ACC112 (cell line): ENCODE data around the gene TBC1D17.
A peak's percentile ranks its signal among the peaks of the same experiment; 100 is the strongest.

ENCODE experiments used
- H2AFZ ChIP-seq: fragments of 200-600 bp; sonication (generic); one replicate; pipeline ENCODE4 v1.6.0; 2017; ENCODE audit warnings: antibody characterized with exemption, low read length; ENCODE audit not compliant: unreplicated experiment
- H3K27ac ChIP-seq: fragments of 200-600 bp; sonication (generic); 2 replicates; pipeline ENCODE4 v1.5.1; 2014; ENCODE audit warnings: low read depth, mild to moderate bottlenecking, antibody characterized with exemption, low read length, moderate library complexity
- H3K27me3 ChIP-seq: fragments of 200-600 bp; sonication (generic); 2 replicates; pipeline ENCODE4 v1.6.1; 2014; ENCODE audit warnings: mild to moderate bottlenecking, antibody characterized with exemption, low read length, moderate library complexity, mixed read lengths; ENCODE audit not compliant: insufficient read depth
- H3K36me3 ChIP-seq: fragments of 200-600 bp; sonication (generic); 2 replicates; pipeline ENCODE4 v1.6.1; 2016; ENCODE audit warnings: mild to moderate bottlenecking, antibody characterized with exemption, low read length, moderate library complexity, mixed read lengths; ENCODE audit not compliant: insufficient read depth
- H3K4me1 ChIP-seq: fragments of 200-600 bp; sonication (generic); one replicate; pipeline ENCODE4 v1.6.1; 2016; ENCODE audit warnings: low read length, mixed read lengths; ENCODE audit not compliant: insufficient read depth, unreplicated experiment, control insufficient read depth
- H3K4me3 ChIP-seq: fragments of 200-600 bp; sonication (generic); 2 replicates; pipeline ENCODE4 v1.5.1; 2014; ENCODE audit warnings: mild to moderate bottlenecking, low read depth, low read length
- H3K79me2 ChIP-seq: fragments of 200-600 bp; sonication (generic); one replicate; pipeline ENCODE4 v1.6.0; 2016; ENCODE audit warnings: low read length; ENCODE audit not compliant: control insufficient read depth, unreplicated experiment, insufficient read depth

Gene TBC1D17

DNA sequence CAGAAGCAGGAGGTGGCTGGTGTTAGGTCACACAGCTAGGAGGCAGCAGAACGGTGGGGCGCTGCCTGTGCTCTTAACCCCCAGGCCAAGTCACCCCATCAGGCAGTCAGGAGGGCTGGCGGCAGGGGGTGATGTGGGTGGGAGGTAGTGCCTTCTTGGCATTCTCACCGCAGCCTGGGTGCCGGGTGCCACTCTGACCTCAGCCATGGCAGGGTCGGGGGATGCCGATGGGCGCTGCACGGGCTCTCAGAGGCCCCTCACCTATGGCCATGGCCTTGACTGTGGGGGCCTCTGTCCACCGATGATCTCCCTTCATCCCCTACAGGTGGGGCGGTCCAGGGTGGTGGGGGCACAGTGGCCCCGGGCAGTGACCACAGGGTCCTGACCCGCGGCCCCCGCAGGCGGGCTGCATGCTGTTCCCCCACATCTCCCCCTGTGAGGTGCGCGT lies 20.9 kb upstream of the TBC1D17 start:
- Histone ChIP-seq H3K4me1 (peaks cover 23% of the 10 kb centered on the region), H3K27me3 (no peaks in the 10 kb centered on the region), H2AFZ (no peak overlapping the region), H3K79me2 (peaks cover 21% of the 10 kb centered on the region), H3K4me3 (no peak overlapping the region), H3K36me3 (no peaks in the 10 kb centered on the region), H3K27ac (no peak overlapping the region)

- H3K4me3 ChIP-seq, result no peak overlapping the region
These were observed 20.3 kb upstream of the TBC1D17 start for GRCh38 chr19:49857061-49857837.

GRCh38 chr19:49857838-49858087 lies 19.7 kb upstream of the TBC1D17 start:
- Histone ChIP-seq H3K79me2 (peaks cover 9% of the 10 kb centered on the region), H3K4me1 (peaks cover 16% of the 10 kb centered on the region), H3K4me3 (no peak overlapping the region), H3K27me3 (no peaks in the 10 kb centered on the region), H3K27ac (no peak overlapping the region), H2AFZ (no peak overlapping the region), H3K36me3 (no peaks in the 10 kb centered on the region)

More at GRCh38 chr19:49857061-49857837, 20.3 kb upstream of the TBC1D17 start:
- H3K27ac ChIP-seq, result no peak overlapping the region
- H3K4me1 ChIP-seq, result peaks cover 21% of the 10 kb centered on the region
- peaks cover 14% of the 10 kb centered on the region for H3K79me2 ChIP-seq
- H2AFZ ChIP-seq, result no peak overlapping the region
- no peaks in the 10 kb centered on the region for H3K36me3 ChIP-seq
- H3K27me3 ChIP-seq, result no peaks in the 10 kb centered on the region

- no peaks in the 10 kb centered on the region for H3K36me3 ChIP-seq
- peak overlapping the region; percentile 54 for H3K27ac ChIP-seq
- no peak overlapping the region for H2AFZ ChIP-seq
These were observed 19.2 kb upstream of the TBC1D17 start for GRCh38 chr19:49858088-49858985.

DNA sequence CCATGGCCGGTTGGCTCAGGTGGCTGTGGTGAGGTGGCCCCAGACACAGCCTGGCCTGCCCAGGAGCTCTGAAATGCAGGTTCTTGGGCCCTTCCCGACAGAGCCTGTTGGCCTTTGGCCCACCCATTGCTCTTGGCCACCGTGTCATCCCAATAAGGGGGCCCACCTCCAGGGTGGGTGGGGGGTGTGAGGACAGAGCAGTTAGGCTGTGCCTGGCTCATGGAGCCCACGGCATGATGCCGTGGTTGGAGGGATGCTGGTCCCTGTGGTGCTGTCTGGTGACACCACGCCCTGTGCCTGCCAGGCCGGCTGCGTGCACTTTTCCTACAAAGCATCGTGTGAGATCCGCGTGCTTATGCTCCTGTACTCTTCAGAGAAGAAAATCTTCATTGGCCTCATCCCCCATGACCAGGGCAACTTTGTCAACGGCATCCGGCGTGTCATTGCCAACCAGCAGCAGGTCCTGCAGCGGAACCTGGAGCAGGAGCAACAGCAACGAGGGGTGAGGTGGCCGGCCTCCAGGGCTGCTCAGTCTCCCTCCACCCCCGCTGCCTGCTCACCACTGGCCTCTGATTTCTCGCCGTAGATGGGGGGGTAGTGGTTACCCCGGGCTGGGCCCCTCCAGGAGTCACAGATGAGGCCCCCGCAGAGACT lies 17.7 kb upstream of the TBC1D17 start:
- Histone ChIP-seq H3K4me3 (no peak overlapping the region), H3K36me3 (no peaks in the 10 kb centered on the region), H3K27ac (peak overlapping the region; percentile 42), H3K27me3 (no peaks in the 10 kb centered on the region), H3K79me2 (peaks cover 7% of the 10 kb centered on the region), H2AFZ (no peak overlapping the region), H3K4me1 (peaks cover 15% of the 10 kb centered on the region)

More at GRCh38 chr19:49858088-49858985, 19.2 kb upstream of the TBC1D17 start:
- peaks cover 15% of the 10 kb centered on the region for H3K4me1 ChIP-seq
- H3K79me2 ChIP-seq, result peaks cover 5% of the 10 kb centered on the region
- no peaks in the 10 kb centered on the region for H3K27me3 ChIP-seq
- H3K4me3 ChIP-seq, result no peak overlapping the region

- Histone ChIP-seq H3K27ac (no peak overlapping the region), H3K4me1 (peaks cover 15% of the 10 kb centered on the region), H3K4me3 (no peak overlapping the region), H2AFZ (no peak overlapping the region), H3K27me3 (no peaks in the 10 kb centered on the region), H3K79me2 (peaks cover 11% of the 10 kb centered on the region), H3K36me3 (no peaks in the 10 kb centered on the region)
These were observed 17.0 kb upstream of the TBC1D17 start for GRCh38 chr19:49860336-49861102.

DNA sequence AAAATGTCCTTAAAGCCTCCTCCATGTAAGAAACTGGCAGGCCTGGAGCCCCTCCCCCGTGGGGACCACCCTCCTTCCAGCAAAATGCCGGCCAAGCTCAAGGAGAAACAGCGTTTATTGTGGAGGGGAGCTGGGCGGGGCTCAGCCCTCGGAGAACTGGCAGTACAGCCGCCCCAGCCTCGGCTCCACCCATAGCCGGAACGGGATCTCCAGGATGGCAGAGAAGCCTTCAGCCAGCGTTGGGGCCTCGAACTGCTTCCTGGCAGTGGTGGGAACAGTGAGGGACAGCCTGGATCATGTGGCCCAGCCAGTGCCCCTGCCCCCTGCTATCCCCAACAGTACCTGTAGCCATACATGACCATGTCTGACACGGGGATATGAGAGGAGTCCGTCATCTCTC lies 16.4 kb upstream of the TBC1D17 start:
- Histone ChIP-seq H3K27me3 (no peaks in the 10 kb centered on the region), H3K4me3 (no peak overlapping the region), H3K79me2 (peaks cover 13% of the 10 kb centered on the region), H3K27ac (no peak overlapping the region), H3K4me1 (peaks cover 19% of the 10 kb centered on the region), H3K36me3 (no peaks in the 10 kb centered on the region), H2AFZ (no peak overlapping the region)

DNA sequence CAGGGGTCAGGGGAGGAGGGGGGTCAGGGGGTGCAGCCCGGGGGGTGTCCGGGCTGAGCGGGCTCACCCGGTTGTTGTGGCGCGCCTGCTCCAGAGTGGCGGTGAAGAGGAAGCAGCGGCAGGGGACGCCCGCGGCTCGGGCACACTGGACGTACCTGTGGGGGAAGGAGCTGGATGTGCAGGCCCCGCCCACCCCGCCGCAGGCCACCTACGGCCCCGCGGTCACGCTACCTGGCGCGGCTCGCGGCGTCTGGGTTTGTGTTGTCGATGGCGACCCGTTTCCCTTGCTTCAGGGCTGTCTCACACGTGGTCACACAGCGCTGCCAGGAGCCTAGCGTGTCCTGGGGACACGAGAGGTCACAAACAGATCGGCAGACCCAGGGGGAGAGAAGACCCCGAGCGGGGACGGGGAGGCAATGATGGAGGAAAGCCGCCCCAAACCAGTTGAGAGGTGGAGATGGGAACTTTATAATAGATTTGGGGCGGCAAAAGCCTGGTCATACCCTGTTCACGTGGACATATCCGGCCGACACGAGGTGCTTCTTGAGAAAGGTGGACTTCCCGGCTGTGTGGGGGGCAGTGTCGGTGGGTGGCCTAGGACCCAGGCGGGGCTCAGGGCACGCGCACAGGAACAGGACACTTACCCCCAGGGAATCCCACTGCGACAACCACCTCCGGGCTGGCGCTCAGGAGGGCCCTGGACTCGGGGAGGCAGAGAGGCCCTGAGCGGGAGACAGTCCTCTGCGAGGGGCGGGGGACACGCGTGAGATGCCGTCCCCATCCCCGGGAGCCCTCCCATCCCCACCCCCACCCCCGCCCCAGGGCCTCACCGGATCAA lies 15.7 kb upstream of the TBC1D17 start:
- Histone ChIP-seq H3K79me2 (peaks cover 20% of the 10 kb centered on the region), H3K36me3 (no peaks in the 10 kb centered on the region), H3K27ac (no peak overlapping the region), H3K4me1 (peaks cover 23% of the 10 kb centered on the region), H3K27me3 (no peaks in the 10 kb centered on the region), H2AFZ (no peak overlapping the region), H3K4me3 (no peak overlapping the region)

- no peaks in the 10 kb centered on the region for H3K27me3 ChIP-seq
- H2AFZ ChIP-seq, result no peak overlapping the region
- peaks cover 20% of the 10 kb centered on the region for H3K79me2 ChIP-seq
- no peak overlapping the region for H3K4me3 ChIP-seq
- H3K4me1 ChIP-seq, result peaks cover 23% of the 10 kb centered on the region
- no peaks in the 10 kb centered on the region for H3K36me3 ChIP-seq
- H3K27ac ChIP-seq, result no peak overlapping the region
These were observed 14.9 kb upstream of the TBC1D17 start for GRCh38 chr19:49862391-49863253.
